Effector memory CD8-positive, alpha-beta T cell (primary cell): ENCODE results near the gene COL8A1.

Experiments used
- ATAC-seq: fragments of 150-1000 bp; cut with Tn5 transposase; replicated peaks from 2 replicates; pipeline ENCODE4 v1.10.0; 2021; ENCODE audit warnings: mild to moderate bottlenecking, moderate library complexity
- DNase-seq, 3 experiments: peaks; one replicate each; pipeline ENCODE4 v3.0.0; 2021
- H3K27ac Mint-ChIP-seq, 2 donors: one replicate each; pipeline ENCODE4 v1.8.0; 2022; ENCODE audit warnings: mild to moderate bottlenecking in 2 of 2, mixed read lengths in 2 of 2, moderate library complexity in 2 of 2
- H3K27me3 Mint-ChIP-seq, 2 donors: one replicate each; pipeline ENCODE4 v1.8.0; 2022; ENCODE audit warnings: mixed read lengths in 2 of 2
- H3K36me3 Mint-ChIP-seq: one replicate; pipeline ENCODE4 v1.8.0; 2022; ENCODE audit warnings: mild to moderate bottlenecking, moderate library complexity, mixed read lengths; ENCODE audit not compliant: insufficient read depth
- H3K4me1 Mint-ChIP-seq, 2 donors: one replicate each; pipeline ENCODE4 v1.8.0; 2022; ENCODE audit warnings: low read depth in 2 of 2, mixed read lengths in 2 of 2
- H3K4me3 Mint-ChIP-seq, 2 donors: one replicate each; pipeline ENCODE4 v1.8.0; 2022; ENCODE audit warnings: mild to moderate bottlenecking in 2 of 2, mixed read lengths in 2 of 2, moderate library complexity in 2 of 2
- H3K9me3 Mint-ChIP-seq, 2 donors: one replicate each; pipeline ENCODE4 v1.8.0; 2022; ENCODE audit warnings: mixed read lengths in 2 of 2

Gene COL8A1

GRCh38 chr3:99690761-99691369 lies 52.5 kb downstream of the COL8A1 start:
- H3K4me3 Mint-ChIP-seq = no peak overlapping the region
- ATAC-seq = no peak
- H3K9me3 Mint-ChIP-seq = no peaks in the 10 kb centered on the region

GRCh38 chr3:99693636-99694035 lies 55.2 kb downstream of the COL8A1 start:
- DNase-seq (no peak), ATAC-seq (no peak)
- no peak overlapping the region for H3K27ac Mint-ChIP-seq
- H3K9me3 Mint-ChIP-seq = no peaks in the 10 kb centered on the region
- H3K4me1 Mint-ChIP-seq = no peaks in the 10 kb centered on the region
- no peaks in the 10 kb centered on the region for H3K36me3 Mint-ChIP-seq
- peaks cover 5 to 13% of the 10 kb centered on the region in 2 donors for H3K27me3 Mint-ChIP-seq
- H3K4me3 Mint-ChIP-seq = no peak overlapping the region

More at GRCh38 chr3:99690761-99691369, 52.5 kb downstream of the COL8A1 start:
- no peak for DNase-seq
- peaks cover 8 to 21% of the 10 kb centered on the region in 2 donors for H3K27me3 Mint-ChIP-seq
- H3K27ac Mint-ChIP-seq = no peak overlapping the region
- no peaks in the 10 kb centered on the region for H3K36me3 Mint-ChIP-seq
- no peaks in the 10 kb centered on the region for H3K4me1 Mint-ChIP-seq

GRCh38 chr3:99696497-99696896 lies 58.1 kb downstream of the COL8A1 start:
- H3K27ac Mint-ChIP-seq = no peak overlapping the region
- no peaks in the 10 kb centered on the region for H3K36me3 Mint-ChIP-seq
- ATAC-seq (no peak), DNase-seq (no peak)
- no peak overlapping the region for H3K4me3 Mint-ChIP-seq
- H3K27me3 Mint-ChIP-seq = peaks cover 10 to 16% of the 10 kb centered on the region in 2 donors
- no peaks in the 10 kb centered on the region for H3K4me1 Mint-ChIP-seq
- H3K9me3 Mint-ChIP-seq = no peaks in the 10 kb centered on the region

- DNase-seq (no peak), ATAC-seq (no peak)
- no peaks in the 10 kb centered on the region for H3K4me1 Mint-ChIP-seq
- no peak overlapping the region for H3K4me3 Mint-ChIP-seq
- H3K27me3 Mint-ChIP-seq = peaks cover 5 to 10% of the 10 kb centered on the region in 2 donors
- H3K27ac Mint-ChIP-seq = no peak overlapping the region
- no peaks in the 10 kb centered on the region for H3K36me3 Mint-ChIP-seq
- no peaks in the 10 kb centered on the region for H3K9me3 Mint-ChIP-seq
Observed at GRCh38 chr3:99697250-99697649, 58.9 kb downstream of the COL8A1 start.

GRCh38 chr3:99698932-99699331 lies 60.5 kb downstream of the COL8A1 start:
- ATAC-seq (no peak), DNase-seq (no peak)
- peaks cover 5 to 8% of the 10 kb centered on the region in 2 donors for H3K27me3 Mint-ChIP-seq
- H3K4me1 Mint-ChIP-seq = no peaks in the 10 kb centered on the region
- H3K4me3 Mint-ChIP-seq = no peak overlapping the region
- no peaks in the 10 kb centered on the region for H3K9me3 Mint-ChIP-seq
- no peaks in the 10 kb centered on the region for H3K36me3 Mint-ChIP-seq
- H3K27ac Mint-ChIP-seq = no peak overlapping the region

- H3K4me3 Mint-ChIP-seq = no peak overlapping the region
- H3K36me3 Mint-ChIP-seq = no peaks in the 10 kb centered on the region
- DNase-seq = no peak
- no peaks in the 10 kb centered on the region for H3K4me1 Mint-ChIP-seq
- peaks cover 5 to 10% of the 10 kb centered on the region in 2 donors for H3K27me3 Mint-ChIP-seq
- H3K9me3 Mint-ChIP-seq = no peaks in the 10 kb centered on the region
- no peak overlapping the region for H3K27ac Mint-ChIP-seq
- no peak for ATAC-seq
Observed at GRCh38 chr3:99699841-99700240, 61.4 kb downstream of the COL8A1 start.

- H3K36me3 Mint-ChIP-seq = no peaks in the 10 kb centered on the region
- no peaks in the 10 kb centered on the region for H3K9me3 Mint-ChIP-seq
- H3K27ac Mint-ChIP-seq = no peak overlapping the region
- H3K4me3 Mint-ChIP-seq = no peak overlapping the region
- ATAC-seq (no peak), DNase-seq (no peak)
- peaks cover 5 to 13% of the 10 kb centered on the region in 2 donors for H3K27me3 Mint-ChIP-seq
- H3K4me1 Mint-ChIP-seq = no peaks in the 10 kb centered on the region
Observed at GRCh38 chr3:99700631-99701268, 62.4 kb downstream of the COL8A1 start.

GRCh38 chr3:99702953-99703943 lies 64.9 kb downstream of the COL8A1 start:
- no peak for ATAC-seq
- no peak overlapping the region for H3K27ac Mint-ChIP-seq
- H3K27me3 Mint-ChIP-seq = peaks cover 5 to 13% of the 10 kb centered on the region in 2 donors

GRCh38 chr3:99704417-99704816 lies 66.0 kb downstream of the COL8A1 start:
- no peak overlapping the region for H3K4me3 Mint-ChIP-seq
- H3K36me3 Mint-ChIP-seq = no peaks in the 10 kb centered on the region
- H3K9me3 Mint-ChIP-seq = no peaks in the 10 kb centered on the region
- ATAC-seq = no peak
- peaks cover 5 to 9% of the 10 kb centered on the region in 2 donors for H3K27me3 Mint-ChIP-seq
- DNase-seq = no peak
- H3K27ac Mint-ChIP-seq = no peak overlapping the region
- H3K4me1 Mint-ChIP-seq = no peaks in the 10 kb centered on the region

More at GRCh38 chr3:99702953-99703943, 64.9 kb downstream of the COL8A1 start:
- no peaks in the 10 kb centered on the region for H3K4me1 Mint-ChIP-seq
- H3K4me3 Mint-ChIP-seq = no peak overlapping the region
- no peaks in the 10 kb centered on the region for H3K9me3 Mint-ChIP-seq
- H3K36me3 Mint-ChIP-seq = no peaks in the 10 kb centered on the region
- DNase-seq = no peak

GRCh38 chr3:99706410-99706809 lies 68.0 kb downstream of the COL8A1 start:
- no peak overlapping the region for H3K4me3 Mint-ChIP-seq
- H3K36me3 Mint-ChIP-seq = no peaks in the 10 kb centered on the region
- ATAC-seq = no peak
- no peaks in the 10 kb centered on the region for H3K9me3 Mint-ChIP-seq
- H3K4me1 Mint-ChIP-seq = no peaks in the 10 kb centered on the region
- peaks cover 0 to 5% of the 10 kb centered on the region in 2 donors for H3K27me3 Mint-ChIP-seq
- DNase-seq = no peak
- no peak overlapping the region for H3K27ac Mint-ChIP-seq

- no peak overlapping the region for H3K27ac Mint-ChIP-seq
- no peaks in the 10 kb centered on the region for H3K9me3 Mint-ChIP-seq
- no peaks in the 10 kb centered on the region for H3K36me3 Mint-ChIP-seq
- ATAC-seq (no peak), DNase-seq (no peak)
- peaks cover 0 to 5% of the 10 kb centered on the region in 2 donors for H3K27me3 Mint-ChIP-seq
- H3K4me3 Mint-ChIP-seq = no peak overlapping the region
- H3K4me1 Mint-ChIP-seq = no peaks in the 10 kb centered on the region
Observed at GRCh38 chr3:99708207-99708745, 69.9 kb downstream of the COL8A1 start.

- Mint-ChIP-seq H3K27me3 (peaks cover 0 to 5% of the 10 kb centered on the region in 2 donors), H3K4me1 (no peaks in the 10 kb centered on the region), H3K27ac (no peak overlapping the region), H3K9me3 (no peaks in the 10 kb centered on the region), H3K4me3 (no peak overlapping the region), H3K36me3 (no peaks in the 10 kb centered on the region)
- DNase-seq (no peak), ATAC-seq (no peak)
Observed at GRCh38 chr3:99709686-99710085, 71.3 kb downstream of the COL8A1 start.

GRCh38 chr3:99710094-99710493 lies 71.7 kb downstream of the COL8A1 start:
- Mint-ChIP-seq H3K36me3 (no peaks in the 10 kb centered on the region), H3K27ac (no peak overlapping the region), H3K27me3 (peaks cover 0 to under 1% of the 10 kb centered on the region in 2 donors), H3K4me1 (no peaks in the 10 kb centered on the region), H3K4me3 (no peak overlapping the region), H3K9me3 (no peaks in the 10 kb centered on the region)
- DNase-seq (no peak), ATAC-seq (no peak)
